ENCODE results near the gene AKT2.
A peak's percentile ranks its signal among the peaks of the same experiment; 100 is the strongest.
"Not testable (repeated sequence)": the region's sequence is repeated elsewhere in the genome, so short reads cannot be mapped to it uniquely, and the experiment has no call there.

AKT2 gene

GRCh38 chr19:40284501-40285352, at the start of gene AKT2:
Gene AKT2 (minus strand): TSS chr19:40285345. CDS start chr19:40265267, 20,078 bp downstream.
- DNase-seq = no peak

GRCh38 chr19:40333083-40333482, 47.9 kb upstream of the AKT2 start:
- not testable (repeated sequence) for DNase-seq

GRCh38 chr19:40332669-40333068, 47.5 kb upstream of the AKT2 start:
- no peak for DNase-seq

- no peak for DNase-seq
Observed at GRCh38 chr19:40331052-40331451, 45.9 kb upstream of the AKT2 start.

GRCh38 chr19:40326201-40326600, 41.1 kb upstream of the AKT2 start:
- no peak for DNase-seq

GRCh38 chr19:40323705-40324104, 38.6 kb upstream of the AKT2 start:
- DNase-seq = no peak

- no peak for DNase-seq
Observed at GRCh38 chr19:40322951-40323615, 37.9 kb upstream of the AKT2 start.

- DNase-seq = no peak
Observed at GRCh38 chr19:40322271-40322610, 37.1 kb upstream of the AKT2 start.

GRCh38 chr19:40321566-40322270, 36.6 kb upstream of the AKT2 start:
- DNase-seq = no peak

GRCh38 chr19:40321076-40321475, 35.9 kb upstream of the AKT2 start:
- no peak for DNase-seq

- no peak for DNase-seq
Observed at GRCh38 chr19:40320558-40320935, 35.4 kb upstream of the AKT2 start.

GRCh38 chr19:40317338-40317737, 32.2 kb upstream of the AKT2 start:
- DNase-seq = no peak

- no peak for DNase-seq
Observed at GRCh38 chr19:40315812-40316470, 30.8 kb upstream of the AKT2 start.

- no peak for DNase-seq
Observed at GRCh38 chr19:40314656-40315055, 29.5 kb upstream of the AKT2 start.

GRCh38 chr19:40313229-40313983, 28.3 kb upstream of the AKT2 start:
- no peak for DNase-seq

GRCh38 chr19:40312533-40312932, 27.4 kb upstream of the AKT2 start:
- no peak for DNase-seq

GRCh38 chr19:40309666-40310065, 24.5 kb upstream of the AKT2 start:
- DNase-seq = no peak

GRCh38 chr19:40305403-40305802, 20.3 kb upstream of the AKT2 start:
- peak; percentile 42 for DNase-seq

- DNase-seq = no peak
Observed at GRCh38 chr19:40304306-40304705, 19.2 kb upstream of the AKT2 start.

GRCh38 chr19:40303765-40304164, 18.6 kb upstream of the AKT2 start:
- no peak for DNase-seq

GRCh38 chr19:40302224-40303011, 17.3 kb upstream of the AKT2 start:
- DNase-seq = no peak

GRCh38 chr19:40300668-40301067, 15.5 kb upstream of the AKT2 start:
- no peak for DNase-seq
